ENCODE data around the gene UGT1A6.

Gene UGT1A6

GRCh38 chr2:233772153-233772552, 79.5 kb downstream of the UGT1A6 start:
- no peak for DNase-seq

GRCh38 chr2:233772583-233772982, 79.9 kb downstream of the UGT1A6 start:
- no peak for DNase-seq

GRCh38 chr2:233773854-233774253, 81.2 kb downstream of the UGT1A6 start:
- DNase-seq = no peak

GRCh38 chr2:233775414-233775813, 82.7 kb downstream of the UGT1A6 start:
- DNase-seq = no peak

- DNase-seq = no peak
Observed at GRCh38 chr2:233778030-233778429, 85.3 kb downstream of the UGT1A6 start, which contains the start of gene MROH2A. Gene MROH2A, plus strand, starts transcription at chr2:233778330. Its CDS starts 1,029 bp downstream, at chr2:233779359.

GRCh38 chr2:233779722-233780121, 87.0 kb downstream of the UGT1A6 start:
- DNase-seq = no peak

- no peak for DNase-seq
Observed at GRCh38 chr2:233780771-233781170, 88.1 kb downstream of the UGT1A6 start.

- no peak for DNase-seq
Observed at GRCh38 chr2:233789554-233789953, 96.9 kb downstream of the UGT1A6 start.

GRCh38 chr2:233791151-233791882, 98.6 kb downstream of the UGT1A6 start:
- DNase-seq = no peak

- no peak for DNase-seq
Observed at GRCh38 chr2:233791883-233792329, 99.2 kb downstream of the UGT1A6 start.

GRCh38 chr2:233792720-233793119, 100.0 kb downstream of the UGT1A6 start:
- no peak for DNase-seq

- no peak for DNase-seq
Observed at GRCh38 chr2:233793465-233794127, 100.9 kb downstream of the UGT1A6 start.

- no peak for DNase-seq
Observed at GRCh38 chr2:233794128-233794658, 101.5 kb downstream of the UGT1A6 start.

GRCh38 chr2:233795735-233796171, 103.1 kb downstream of the UGT1A6 start:
- DNase-seq = no peak

GRCh38 chr2:233796254-233796653, 103.6 kb downstream of the UGT1A6 start:
- DNase-seq = no peak

- DNase-seq = no peak
Observed at GRCh38 chr2:233798335-233799086, 105.8 kb downstream of the UGT1A6 start.

GRCh38 chr2:233799087-233799665, 106.5 kb downstream of the UGT1A6 start:
- DNase-seq = no peak

GRCh38 chr2:233799716-233800115, 107.0 kb downstream of the UGT1A6 start:
- no peak for DNase-seq

GRCh38 chr2:233800208-233800607, 107.5 kb downstream of the UGT1A6 start:
- DNase-seq = no peak

- no peak for DNase-seq
Observed at GRCh38 chr2:233801357-233802131, 108.9 kb downstream of the UGT1A6 start.

- no peak for DNase-seq
Observed at GRCh38 chr2:233802132-233802815, 109.6 kb downstream of the UGT1A6 start.
